Measurements from ENCODE around the gene RALGAPA2. TPM values are rescaled to one million over a fixed set of nuclear protein-coding genes. Genes with fewer than 3 reads are reported as not detected.

RALGAPA2 gene
- total RNA-seq, 4 donors from 2014 or later = 25.9 to 48.9 (median 38.6) TPM

GRCh38 chr20:20711413-20711812 lies 1.0 kb downstream of the RALGAPA2 start:
- intact Hi-C loops (cut with DNase I; ENCODE audit: low total_unique reads) = no loop called here
- no peak for TF ChIP-seq POLR2A (IDR thresholded peaks at IDR 0.05)
- TF ChIP-seq, protein P1, sequence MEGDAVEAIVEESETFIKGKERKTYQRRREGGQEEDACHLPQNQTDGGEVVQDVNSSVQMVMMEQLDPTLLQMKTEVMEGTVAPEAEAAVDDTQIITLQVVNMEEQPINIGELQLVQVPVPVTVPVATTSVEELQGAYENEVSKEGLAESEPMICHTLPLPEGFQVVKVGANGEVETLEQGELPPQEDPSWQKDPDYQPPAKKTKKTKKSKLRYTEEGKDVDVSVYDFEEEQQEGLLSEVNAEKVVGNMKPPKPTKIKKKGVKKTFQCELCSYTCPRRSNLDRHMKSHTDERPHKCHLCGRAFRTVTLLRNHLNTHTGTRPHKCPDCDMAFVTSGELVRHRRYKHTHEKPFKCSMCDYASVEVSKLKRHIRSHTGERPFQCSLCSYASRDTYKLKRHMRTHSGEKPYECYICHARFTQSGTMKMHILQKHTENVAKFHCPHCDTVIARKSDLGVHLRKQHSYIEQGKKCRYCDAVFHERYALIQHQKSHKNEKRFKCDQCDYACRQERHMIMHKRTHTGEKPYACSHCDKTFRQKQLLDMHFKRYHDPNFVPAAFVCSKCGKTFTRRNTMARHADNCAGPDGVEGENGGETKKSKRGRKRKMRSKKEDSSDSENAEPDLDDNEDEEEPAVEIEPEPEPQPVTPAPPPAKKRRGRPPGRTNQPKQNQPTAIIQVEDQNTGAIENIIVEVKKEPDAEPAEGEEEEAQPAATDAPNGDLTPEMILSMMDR (IDR thresholded peaks at IDR 0.05) = no peak
- Histone ChIP-seq H3K27me3 (no peaks in the 10 kb centered on the region), H3K9me3 (no peaks in the 10 kb centered on the region), H3K27ac (peak overlapping the region; percentile 90 to 95), H3K4me3 (peak overlapping the region; percentile 69 to 83), H3K4me1 (no peaks in the 10 kb centered on the region), H3K36me3 (no peaks in the 10 kb centered on the region)
- DNase-seq = no peak

GRCh38 chr20:20710443-20711315 lies 1.8 kb downstream of the RALGAPA2 start:
- Histone ChIP-seq H3K27ac (peak overlapping the region; percentile 90 to 95), H3K36me3 (no peaks in the 10 kb centered on the region), H3K4me3 (no peak overlapping the region), H3K27me3 (no peaks in the 10 kb centered on the region), H3K9me3 (no peaks in the 10 kb centered on the region), H3K4me1 (no peaks in the 10 kb centered on the region)
- no peak for DNase-seq
- intact Hi-C loops (cut with DNase I; ENCODE audit: low total_unique reads) = no loop called here
- TF ChIP-seq POLR2A (IDR thresholded peaks at IDR 0.05) = no peak
- TF ChIP-seq, protein P1 (IDR thresholded peaks at IDR 0.05) = no peak

DNA sequence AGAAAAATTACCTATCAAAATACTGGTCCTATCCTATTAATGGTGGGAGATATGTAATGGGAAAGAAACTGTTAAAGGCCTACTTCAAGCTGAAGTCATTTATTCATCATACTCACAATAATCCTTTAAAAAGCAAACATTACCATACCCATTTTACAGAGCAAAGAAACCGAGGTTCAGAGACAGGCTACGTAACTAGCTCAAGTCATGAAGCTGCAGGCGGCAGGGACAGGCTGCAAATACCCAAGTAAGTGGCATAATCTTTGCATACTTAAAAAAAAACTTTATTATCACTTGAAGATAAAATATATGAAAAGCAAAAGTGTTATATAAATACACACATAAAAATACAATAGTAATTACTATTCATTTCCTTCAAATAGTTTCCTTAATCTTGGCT lies 2.6 kb downstream of the RALGAPA2 start:
- intact Hi-C loops (cut with DNase I; ENCODE audit: low total_unique reads) = no loop called here
- H3K4me1 ChIP-seq = no peaks in the 10 kb centered on the region
- TF ChIP-seq, protein P1 (IDR thresholded peaks at IDR 0.05) = no peak
- no peak for TF ChIP-seq POLR2A (IDR thresholded peaks at IDR 0.05)
- H3K27me3 ChIP-seq = no peaks in the 10 kb centered on the region
- no peak overlapping the region for H3K4me3 ChIP-seq
- no peak for DNase-seq
- H3K27ac ChIP-seq = peak overlapping the region in 1 of 2 donors; percentile 95
- H3K9me3 ChIP-seq = no peaks in the 10 kb centered on the region
- H3K36me3 ChIP-seq = no peaks in the 10 kb centered on the region

- Histone ChIP-seq H3K9me3 (no peaks in the 10 kb centered on the region), H3K4me3 (no peak overlapping the region), H3K27me3 (no peaks in the 10 kb centered on the region), H3K4me1 (no peaks in the 10 kb centered on the region), H3K36me3 (no peaks in the 10 kb centered on the region), H3K27ac (no peak overlapping the region)
- intact Hi-C loops (cut with DNase I; ENCODE audit: low total_unique reads) = no loop called here
- no peak for TF ChIP-seq POLR2A (IDR thresholded peaks at IDR 0.05)
- TF ChIP-seq, protein P1 (IDR thresholded peaks at IDR 0.05) = no peak
- DNase-seq = no peak
Measured at GRCh38 chr20:20706285-20706684, 6.2 kb downstream of the RALGAPA2 start.
